ENCODE measurements around the gene SLC38A3.
"Not testable (repeated sequence)": the region's sequence is repeated elsewhere in the genome, so short reads cannot be mapped to it uniquely, and the experiment has no call there.

SLC38A3 gene

GRCh38 chr3:50222169-50222528 lies 17.1 kb downstream of the SLC38A3 start:
- Histone ChIP-seq H3K36me3 (ENCODE audit: control insufficient read depth, insufficient read depth, low read length) (no peaks in the 10 kb centered on the region), H3K27me3 (ENCODE audit: control insufficient read depth, insufficient read depth, low read length) (peaks cover 5% of the 10 kb centered on the region), H3K27ac (ENCODE audit: low read depth, low read length) (no peak overlapping the region), H3K9me3 (ENCODE audit: control insufficient read depth, insufficient read depth, low read length) (no peaks in the 10 kb centered on the region), H3K4me3 (ENCODE audit: low read depth, low read length) (no peak overlapping the region), H3K4me1 (ENCODE audit: control insufficient read depth, insufficient read depth, low read length) (no peaks in the 10 kb centered on the region; the same call in 1 of the 2 replicates), H3K9ac (ENCODE audit: low read depth, low read length) (no peak overlapping the region)

DNA sequence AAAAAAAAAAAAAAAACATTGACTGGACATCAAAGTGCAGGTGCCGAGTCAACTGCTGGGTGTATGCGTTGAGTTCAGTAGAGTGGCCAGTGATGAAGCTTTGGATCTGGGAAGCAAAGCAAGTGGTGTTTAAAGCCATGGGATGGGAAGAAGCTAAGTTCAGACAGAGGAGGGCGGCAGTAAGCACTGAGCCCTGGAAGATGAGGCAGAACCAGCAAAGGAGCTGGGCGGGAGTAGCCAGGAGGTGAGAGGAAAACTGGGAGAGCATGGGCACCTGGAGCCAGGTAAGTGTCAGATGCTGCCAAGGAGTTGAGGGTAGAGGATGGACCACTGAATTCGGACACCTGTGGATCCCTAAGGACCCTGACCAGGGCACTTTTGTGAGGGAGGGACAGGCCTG lies 19.6 kb downstream of the SLC38A3 start:
- no peak overlapping the region for H3K27ac ChIP-seq (ENCODE audit: low read depth, low read length)
- H3K9ac ChIP-seq (ENCODE audit: low read depth, low read length) = no peak overlapping the region
- no peaks in the 10 kb centered on the region for H3K9me3 ChIP-seq (ENCODE audit: control insufficient read depth, insufficient read depth, low read length)
- no peak overlapping the region for H3K4me3 ChIP-seq (ENCODE audit: low read depth, low read length)
- H3K36me3 ChIP-seq (ENCODE audit: control insufficient read depth, insufficient read depth, low read length) = no peaks in the 10 kb centered on the region
- H3K4me1 ChIP-seq (ENCODE audit: control insufficient read depth, insufficient read depth, low read length) = peaks cover 15% of the 10 kb centered on the region
- H3K27me3 ChIP-seq (ENCODE audit: control insufficient read depth, insufficient read depth, low read length) = peaks cover 5% of the 10 kb centered on the region

- H3K27ac ChIP-seq (ENCODE audit: low read depth, low read length) = no peak overlapping the region
- peak overlapping the region; percentile 67 for H3K4me3 ChIP-seq (ENCODE audit: low read depth, low read length)
- H3K9ac ChIP-seq (ENCODE audit: low read depth, low read length) = no peak overlapping the region
- H3K36me3 ChIP-seq (ENCODE audit: control insufficient read depth, insufficient read depth, low read length) = no peaks in the 10 kb centered on the region
- peaks cover 5% of the 10 kb centered on the region for H3K27me3 ChIP-seq (ENCODE audit: control insufficient read depth, insufficient read depth, low read length)
- H3K9me3 ChIP-seq (ENCODE audit: control insufficient read depth, insufficient read depth, low read length) = no peaks in the 10 kb centered on the region
- H3K4me1 ChIP-seq (ENCODE audit: control insufficient read depth, insufficient read depth, low read length) = peaks cover 15% of the 10 kb centered on the region
Observed at GRCh38 chr3:50226888-50227389, 21.9 kb downstream of the SLC38A3 start.

DNA sequence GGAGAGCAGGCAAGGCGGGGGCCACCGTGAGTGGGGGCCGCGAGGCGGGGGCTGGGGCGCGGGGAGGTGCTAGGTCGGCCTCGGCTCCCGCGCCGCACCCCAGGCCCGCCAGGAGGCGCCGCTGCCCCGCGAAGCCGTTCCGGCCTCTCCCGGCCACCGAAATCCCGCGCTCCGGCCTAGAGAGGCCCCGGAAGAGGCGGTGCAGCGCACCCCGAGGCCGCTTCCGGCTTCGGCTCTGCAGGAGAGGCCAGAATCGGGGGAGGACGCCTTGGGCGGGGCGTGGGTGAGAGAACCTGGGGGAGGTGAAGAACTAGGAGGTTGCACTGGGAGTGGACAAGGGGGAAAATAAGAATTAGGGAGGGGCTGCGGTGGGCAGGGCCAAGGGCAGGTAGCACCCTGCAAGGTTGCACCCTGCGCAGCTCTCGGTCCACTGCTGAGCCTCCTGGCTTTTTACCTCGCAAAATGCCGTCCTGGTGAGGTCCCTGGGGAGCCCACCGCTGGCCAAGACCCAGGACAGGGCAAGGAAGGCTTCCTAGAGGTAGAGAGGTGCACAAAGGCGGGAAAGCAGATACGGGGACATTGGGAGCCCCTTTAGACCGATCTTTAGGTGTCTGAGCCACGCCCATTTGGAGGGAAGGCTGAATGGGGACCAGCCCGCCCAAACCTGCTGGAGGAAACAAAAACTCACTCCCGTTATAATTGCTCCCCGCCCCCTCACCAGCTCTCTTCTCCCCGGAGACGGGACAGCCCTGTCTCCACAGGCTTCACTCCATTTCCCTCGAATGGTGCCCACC lies 22.5 kb downstream of the SLC38A3 start:
- H3K27me3 ChIP-seq (ENCODE audit: control insufficient read depth, insufficient read depth, low read length) = peaks cover 5% of the 10 kb centered on the region
- H3K27ac ChIP-seq (ENCODE audit: low read depth, low read length) = peak overlapping the region; percentile 95
- H3K9ac ChIP-seq (ENCODE audit: low read depth, low read length) = peak overlapping the region; percentile 83
- no peaks in the 10 kb centered on the region for H3K36me3 ChIP-seq (ENCODE audit: control insufficient read depth, insufficient read depth, low read length)
- no peaks in the 10 kb centered on the region for H3K9me3 ChIP-seq (ENCODE audit: control insufficient read depth, insufficient read depth, low read length)
- peak overlapping the region; percentile 84 for H3K4me3 ChIP-seq (ENCODE audit: low read depth, low read length)
- H3K4me1 ChIP-seq (ENCODE audit: control insufficient read depth, insufficient read depth, low read length) = peaks cover 15% of the 10 kb centered on the region

- H3K36me3 ChIP-seq (ENCODE audit: control insufficient read depth, insufficient read depth, low read length); H3K9me3 ChIP-seq (ENCODE audit: control insufficient read depth, insufficient read depth, low read length); H3K27me3 ChIP-seq (ENCODE audit: control insufficient read depth, insufficient read depth, low read length): not testable (repeated sequence)
- peak overlapping the region; percentile 83 for H3K9ac ChIP-seq (ENCODE audit: low read depth, low read length)
- peaks cover 15% of the 10 kb centered on the region for H3K4me1 ChIP-seq (ENCODE audit: control insufficient read depth, insufficient read depth, low read length)
- peak overlapping the region; percentile 95 for H3K27ac ChIP-seq (ENCODE audit: low read depth, low read length)
- H3K4me3 ChIP-seq (ENCODE audit: low read depth, low read length) = peak overlapping the region; percentile 84
Observed at GRCh38 chr3:50228184-50228763, 23.2 kb downstream of the SLC38A3 start.

DNA sequence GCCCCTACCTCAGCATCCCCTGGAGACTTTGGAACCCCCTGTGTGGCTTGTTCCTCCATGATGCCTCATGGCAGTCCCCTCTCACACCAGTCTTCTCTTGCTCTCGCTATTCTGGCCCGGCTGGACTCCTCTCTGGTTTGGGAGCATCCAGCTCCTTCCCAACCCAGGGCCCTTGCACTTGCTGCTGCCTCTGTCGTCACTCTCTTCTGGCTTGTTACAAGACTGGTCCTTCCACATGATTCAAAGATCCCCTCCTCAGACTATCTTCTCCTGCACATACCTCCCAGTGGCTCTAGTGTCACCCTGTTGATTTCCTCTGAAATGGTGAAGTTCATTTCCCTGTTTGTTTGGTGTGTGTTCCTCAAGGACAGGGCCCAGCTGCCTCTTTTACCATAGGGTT lies 24.4 kb downstream of the SLC38A3 start:
- peaks cover 5% of the 10 kb centered on the region for H3K27me3 ChIP-seq (ENCODE audit: control insufficient read depth, insufficient read depth, low read length)
- no peak overlapping the region for H3K4me3 ChIP-seq (ENCODE audit: low read depth, low read length)
- H3K9ac ChIP-seq (ENCODE audit: low read depth, low read length) = no peak overlapping the region
- H3K4me1 ChIP-seq (ENCODE audit: control insufficient read depth, insufficient read depth, low read length) = peaks cover 15% of the 10 kb centered on the region
- H3K36me3 ChIP-seq (ENCODE audit: control insufficient read depth, insufficient read depth, low read length) = no peaks in the 10 kb centered on the region
- no peak overlapping the region for H3K27ac ChIP-seq (ENCODE audit: low read depth, low read length)
- no peaks in the 10 kb centered on the region for H3K9me3 ChIP-seq (ENCODE audit: control insufficient read depth, insufficient read depth, low read length)

- Histone ChIP-seq H3K9ac (ENCODE audit: low read depth, low read length) (no peak overlapping the region), H3K27ac (ENCODE audit: low read depth, low read length) (no peak overlapping the region), H3K9me3 (ENCODE audit: control insufficient read depth, insufficient read depth, low read length) (no peaks in the 10 kb centered on the region), H3K4me3 (ENCODE audit: low read depth, low read length) (no peak overlapping the region), H3K4me1 (ENCODE audit: control insufficient read depth, insufficient read depth, low read length) (peaks cover 15% of the 10 kb centered on the region), H3K27me3 (ENCODE audit: control insufficient read depth, insufficient read depth, low read length) (peaks cover 5% of the 10 kb centered on the region), H3K36me3 (ENCODE audit: control insufficient read depth, insufficient read depth, low read length) (no peaks in the 10 kb centered on the region)
Observed at GRCh38 chr3:50230104-50230793, 25.2 kb downstream of the SLC38A3 start.

- Histone ChIP-seq H3K4me3 (ENCODE audit: low read depth, low read length) (no peak overlapping the region), H3K36me3 (ENCODE audit: control insufficient read depth, insufficient read depth, low read length) (no peaks in the 10 kb centered on the region), H3K4me1 (ENCODE audit: control insufficient read depth, insufficient read depth, low read length) (peaks cover 15% of the 10 kb centered on the region), H3K9me3 (ENCODE audit: control insufficient read depth, insufficient read depth, low read length) (no peaks in the 10 kb centered on the region), H3K27ac (ENCODE audit: low read depth, low read length) (no peak overlapping the region), H3K9ac (ENCODE audit: low read depth, low read length) (no peak overlapping the region), H3K27me3 (ENCODE audit: control insufficient read depth, insufficient read depth, low read length) (peaks cover 5% of the 10 kb centered on the region)
Observed at GRCh38 chr3:50230794-50231125, 25.7 kb downstream of the SLC38A3 start.

DNA sequence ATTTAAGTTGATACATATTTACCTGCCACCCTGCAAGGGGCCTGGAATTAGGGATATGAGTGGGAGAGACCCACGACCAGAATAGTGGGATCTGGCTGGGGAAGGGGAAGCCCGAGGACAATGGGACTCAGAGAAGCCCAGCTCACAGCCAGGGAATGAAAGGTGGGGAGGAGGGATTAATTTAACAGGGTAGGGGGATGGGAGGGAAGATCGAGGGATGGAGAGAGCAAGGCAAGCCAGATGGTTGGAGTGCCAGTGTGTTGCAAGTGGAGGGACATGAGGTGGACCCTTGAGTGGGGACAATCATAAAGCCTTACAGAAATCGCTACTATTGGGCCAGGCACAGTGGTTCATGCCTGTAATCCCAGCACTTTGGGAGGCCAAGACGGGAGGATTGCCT lies 26.5 kb downstream of the SLC38A3 start:
- no peaks in the 10 kb centered on the region for H3K36me3 ChIP-seq (ENCODE audit: control insufficient read depth, insufficient read depth, low read length)
- no peak overlapping the region for H3K27ac ChIP-seq (ENCODE audit: low read depth, low read length)
- H3K9ac ChIP-seq (ENCODE audit: low read depth, low read length) = no peak overlapping the region
- no peak overlapping the region for H3K4me3 ChIP-seq (ENCODE audit: low read depth, low read length)
- H3K4me1 ChIP-seq (ENCODE audit: control insufficient read depth, insufficient read depth, low read length) = peaks cover 15% of the 10 kb centered on the region
- peaks cover 5% of the 10 kb centered on the region for H3K27me3 ChIP-seq (ENCODE audit: control insufficient read depth, insufficient read depth, low read length)
- H3K9me3 ChIP-seq (ENCODE audit: control insufficient read depth, insufficient read depth, low read length) = no peaks in the 10 kb centered on the region

DNA sequence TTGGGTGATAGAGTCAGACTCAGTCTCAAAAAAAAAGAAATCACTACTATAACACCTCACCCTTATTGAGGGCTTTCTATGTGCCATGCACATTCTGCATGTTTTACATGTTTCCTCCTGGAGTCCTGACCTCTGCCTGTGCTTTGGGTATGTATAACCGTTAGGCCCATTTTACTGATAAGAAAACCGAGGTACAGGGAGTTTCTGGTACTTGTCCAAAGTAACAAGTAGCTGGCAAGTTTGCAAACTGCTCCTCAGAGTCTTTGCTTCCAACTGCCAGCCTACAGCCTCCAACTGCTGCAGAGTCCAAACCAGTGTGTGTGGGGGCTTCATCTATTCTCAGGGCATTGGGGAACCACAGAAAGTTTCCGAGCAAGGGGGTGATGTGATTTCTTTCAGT lies 27.2 kb downstream of the SLC38A3 start:
- H3K36me3 ChIP-seq (ENCODE audit: control insufficient read depth, insufficient read depth, low read length) = no peaks in the 10 kb centered on the region
- peaks cover 15% of the 10 kb centered on the region for H3K4me1 ChIP-seq (ENCODE audit: control insufficient read depth, insufficient read depth, low read length)
- no peak overlapping the region for H3K27ac ChIP-seq (ENCODE audit: low read depth, low read length)
- no peak overlapping the region for H3K9ac ChIP-seq (ENCODE audit: low read depth, low read length)
- no peak overlapping the region for H3K4me3 ChIP-seq (ENCODE audit: low read depth, low read length)
- no peaks in the 10 kb centered on the region for H3K9me3 ChIP-seq (ENCODE audit: control insufficient read depth, insufficient read depth, low read length)
- H3K27me3 ChIP-seq (ENCODE audit: control insufficient read depth, insufficient read depth, low read length) = no peaks in the 10 kb centered on the region

GRCh38 chr3:50233176-50233575 lies 28.1 kb downstream of the SLC38A3 start:
- H3K27ac ChIP-seq (ENCODE audit: low read depth, low read length) = no peak overlapping the region
- H3K9me3 ChIP-seq (ENCODE audit: control insufficient read depth, insufficient read depth, low read length) = no peaks in the 10 kb centered on the region
- H3K9ac ChIP-seq (ENCODE audit: low read depth, low read length) = no peak overlapping the region
- H3K27me3 ChIP-seq (ENCODE audit: control insufficient read depth, insufficient read depth, low read length) = no peaks in the 10 kb centered on the region
- peaks cover 16% of the 10 kb centered on the region for H3K4me1 ChIP-seq (ENCODE audit: control insufficient read depth, insufficient read depth, low read length)
- H3K36me3 ChIP-seq (ENCODE audit: control insufficient read depth, insufficient read depth, low read length) = no peaks in the 10 kb centered on the region
- H3K4me3 ChIP-seq (ENCODE audit: low read depth, low read length) = no peak overlapping the region

All from HUES48 (cell line).